Pulmonary artery endothelial cell (primary cell): ENCODE data around the gene CTDSP2. TPM values are rescaled to one million over a fixed set of nuclear protein-coding genes. Genes with fewer than 3 reads are reported as not detected.

ENCODE experiments used
- DNase-seq: peaks from one replicate; pipeline ENCODE4 v3.0.0-alpha.2; 2011; ENCODE audit warnings: low read depth, low spot score
- total RNA-seq: library from RNA; depleted of rRNA; stranded (reverse); fragments of >200 nt; gene quantifications from 2 replicates; pipeline ENCODE4 v1.2.3, GENCODE V29; 2014

The CTDSP2 gene
- total RNA-seq, 1 donor from 2014 or later = 53.2 TPM

GRCh38 chr12:57816001-57816854, 30.3 kb downstream of the CTDSP2 start:
- no peak for DNase-seq

DNA sequence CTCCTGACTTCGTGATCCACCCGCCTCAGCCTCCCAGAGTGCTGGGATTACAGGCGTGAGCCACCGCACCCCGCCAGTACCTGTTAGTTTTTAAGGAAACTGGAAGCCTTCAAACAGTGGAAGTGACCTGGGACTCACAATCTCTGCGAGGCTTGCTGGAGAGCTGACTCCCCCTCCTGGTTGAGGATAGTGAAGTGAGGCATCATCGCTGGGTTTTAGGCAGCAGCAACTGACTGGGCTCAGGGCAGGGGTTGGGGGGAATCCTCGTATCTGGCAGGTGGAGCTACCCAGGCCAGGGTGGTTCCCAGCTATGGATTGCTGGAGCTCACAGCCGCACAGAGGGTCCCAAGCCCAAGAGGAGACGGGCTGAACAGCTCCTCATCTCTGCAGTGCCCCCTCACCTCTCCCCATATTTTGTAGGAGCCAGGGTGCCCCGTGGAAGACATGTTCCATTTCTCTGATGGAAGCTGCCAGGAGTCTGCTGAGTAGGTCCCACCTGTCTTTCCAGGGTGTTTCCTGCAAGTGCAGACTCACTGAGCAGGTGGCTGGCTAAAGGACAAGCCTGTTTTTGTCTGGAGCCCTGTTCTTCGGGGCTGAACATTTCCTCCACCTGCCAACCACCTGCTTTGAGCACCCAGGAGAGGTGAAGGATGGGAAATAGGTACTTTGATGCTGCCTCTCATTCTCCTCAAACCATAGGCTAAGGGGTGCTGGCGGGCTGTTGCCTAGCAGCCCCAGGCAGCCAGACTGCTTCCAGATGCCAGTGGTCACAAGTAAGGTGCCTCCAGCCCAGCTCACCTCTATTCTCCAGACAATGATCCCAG, 31.1 kb downstream of the CTDSP2 start:
- DNase-seq = no peak

GRCh38 chr12:57813971-57814772, 32.4 kb downstream of the CTDSP2 start:
- no peak for DNase-seq

DNA sequence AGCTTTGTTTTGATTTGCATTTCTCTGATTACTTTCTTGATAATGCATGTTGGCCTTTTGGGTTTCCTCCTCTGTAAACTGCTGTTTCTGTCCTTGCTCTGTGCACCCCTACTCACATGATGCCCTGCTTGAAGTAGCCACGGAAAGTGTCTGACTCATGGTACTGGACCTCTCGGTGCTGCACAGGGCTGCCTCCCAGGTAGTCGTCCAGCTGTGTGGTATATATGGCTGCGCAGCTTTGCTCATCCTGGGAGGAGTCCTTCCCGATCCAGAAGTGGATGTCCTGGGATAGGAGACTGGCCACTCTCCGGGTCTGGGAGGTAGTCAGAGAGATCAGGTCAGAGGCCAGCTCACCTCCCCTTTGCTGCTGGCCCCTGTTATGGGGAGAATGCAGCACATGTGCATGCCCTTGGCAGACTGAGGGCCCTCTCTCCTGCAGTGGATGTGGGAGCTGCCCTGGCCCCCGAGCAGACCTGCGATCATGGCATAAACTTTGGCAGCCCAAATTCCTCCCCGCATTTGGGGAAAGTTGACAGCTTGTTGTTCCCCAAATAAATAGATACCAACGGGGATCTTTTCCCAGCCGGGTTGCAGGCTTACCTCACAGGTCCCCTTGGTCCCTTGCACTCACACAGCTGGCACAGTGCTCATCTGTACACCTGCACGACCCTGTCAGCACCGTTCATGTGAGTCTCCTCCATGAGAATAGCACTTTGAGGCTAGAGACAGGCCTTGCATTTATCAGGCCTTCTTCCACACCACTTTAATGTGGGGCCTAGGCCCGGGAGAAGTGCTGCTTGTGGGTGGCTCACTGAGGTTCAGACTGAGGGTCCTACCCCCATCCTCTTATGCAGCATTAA, 33.2 kb downstream of the CTDSP2 start:
- no peak for DNase-seq

DNA sequence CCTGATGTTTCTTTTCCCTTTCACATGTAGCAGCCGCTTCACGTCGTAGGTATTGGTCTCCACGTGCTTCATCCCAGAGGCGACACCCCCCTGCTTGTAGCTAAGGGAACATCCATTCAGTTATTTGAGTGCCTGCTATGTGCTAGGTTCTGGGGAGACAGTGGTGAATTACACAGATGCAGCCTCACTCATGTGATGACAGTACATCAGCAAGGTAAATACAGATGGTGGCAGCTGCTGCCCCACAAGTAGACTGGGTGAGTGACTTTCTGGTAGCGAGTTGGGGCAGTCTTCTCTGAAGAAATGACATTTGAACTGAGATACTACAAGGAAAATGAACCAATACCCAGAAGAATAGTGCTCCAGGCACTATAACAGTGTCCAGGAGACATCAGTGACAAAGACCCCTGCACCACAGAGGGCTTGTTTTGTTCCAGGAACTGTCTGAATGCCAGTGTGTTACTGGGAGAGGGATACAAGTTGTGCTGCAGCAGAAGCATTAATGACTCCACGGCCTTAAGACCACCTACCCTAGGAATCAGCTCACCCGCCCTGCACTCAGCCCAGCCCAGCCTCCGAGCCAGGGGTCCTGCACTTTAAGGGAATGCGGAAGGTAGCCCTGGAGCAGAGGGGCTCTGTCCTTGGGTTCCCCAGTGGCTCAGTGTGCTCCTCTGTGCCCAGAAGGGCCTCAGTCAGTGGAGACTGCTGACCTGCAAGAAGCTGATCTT, 35.3 kb downstream of the CTDSP2 start:
- no peak for DNase-seq

DNA sequence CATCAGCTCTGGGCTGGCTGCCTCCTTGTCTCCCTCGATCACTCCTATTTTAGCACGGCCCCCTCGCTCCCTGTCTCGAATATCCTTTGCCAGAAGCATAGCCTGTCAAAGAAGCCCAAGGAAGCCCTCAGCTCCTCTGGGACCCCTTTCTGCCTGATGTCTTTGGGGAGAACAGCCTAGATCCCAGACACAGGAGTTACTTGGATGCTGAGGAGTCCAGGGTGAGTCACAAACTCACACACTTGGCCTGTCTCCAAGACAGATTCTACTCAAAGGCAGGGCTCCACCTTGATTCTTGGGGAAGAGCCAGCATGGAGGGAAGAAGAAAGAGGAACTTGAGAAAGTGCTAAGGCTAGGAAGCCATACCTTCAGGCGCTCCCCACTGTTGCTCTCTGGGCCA, 36.1 kb downstream of the CTDSP2 start:
- DNase-seq = no peak

- DNase-seq = no peak
These were observed 37.1 kb downstream of the CTDSP2 start for GRCh38 chr12:57809425-57809824.

DNA sequence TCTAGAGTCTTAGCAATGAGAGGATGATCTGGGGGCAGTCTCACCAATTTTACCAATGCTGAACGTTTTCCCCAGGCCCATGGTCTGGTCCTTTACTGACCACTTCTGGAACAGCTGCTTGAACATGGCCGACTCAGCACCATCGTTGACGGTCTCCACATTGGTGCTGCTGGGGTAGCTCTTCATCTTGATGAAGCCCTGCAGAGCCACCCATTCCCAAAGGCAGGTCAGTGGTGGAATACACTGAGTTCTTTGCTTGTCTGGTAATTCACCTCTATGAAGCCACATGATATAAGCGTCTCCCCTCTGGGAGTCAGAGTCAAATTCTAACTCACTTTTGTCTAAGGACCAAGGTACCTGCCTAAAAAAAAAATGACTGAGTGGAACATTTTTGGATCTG, 38.2 kb downstream of the CTDSP2 start:
- DNase-seq = no peak

- no peak for DNase-seq
These were observed 39.2 kb downstream of the CTDSP2 start for GRCh38 chr12:57807285-57807684.

GRCh38 chr12:57806677-57807076, 39.9 kb downstream of the CTDSP2 start:
- no peak for DNase-seq

DNA sequence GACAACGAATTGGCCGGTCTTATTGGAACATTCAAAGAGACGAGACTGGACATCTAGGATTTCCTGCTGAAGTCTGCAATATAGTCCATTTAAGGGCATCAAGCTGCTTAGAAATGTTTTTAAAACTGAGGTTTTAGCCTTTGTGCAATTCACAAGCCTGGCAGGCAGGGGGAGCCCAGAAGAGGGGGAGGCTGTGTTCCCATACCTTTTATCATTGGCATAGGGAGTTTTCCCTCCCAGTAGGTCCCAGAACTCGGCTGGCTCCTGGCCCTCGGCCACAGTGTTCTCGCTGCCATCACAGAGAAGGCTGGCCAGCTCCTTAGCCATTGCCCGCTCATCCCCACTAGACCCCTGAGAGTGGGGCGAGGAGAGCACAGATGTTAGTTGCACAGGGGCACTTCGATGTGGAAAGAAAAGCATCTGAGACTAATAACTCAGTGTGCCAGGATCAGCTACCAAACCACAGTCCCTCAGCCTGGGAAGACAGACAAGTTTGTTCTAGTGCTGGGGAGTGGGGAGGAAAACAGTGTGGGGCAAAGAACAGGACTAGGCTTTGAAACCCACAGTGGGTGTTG, 43.1 kb downstream of the CTDSP2 start:
- DNase-seq = no peak

GRCh38 chr12:57802607-57803006, 43.9 kb downstream of the CTDSP2 start:
- DNase-seq = no peak

DNA sequence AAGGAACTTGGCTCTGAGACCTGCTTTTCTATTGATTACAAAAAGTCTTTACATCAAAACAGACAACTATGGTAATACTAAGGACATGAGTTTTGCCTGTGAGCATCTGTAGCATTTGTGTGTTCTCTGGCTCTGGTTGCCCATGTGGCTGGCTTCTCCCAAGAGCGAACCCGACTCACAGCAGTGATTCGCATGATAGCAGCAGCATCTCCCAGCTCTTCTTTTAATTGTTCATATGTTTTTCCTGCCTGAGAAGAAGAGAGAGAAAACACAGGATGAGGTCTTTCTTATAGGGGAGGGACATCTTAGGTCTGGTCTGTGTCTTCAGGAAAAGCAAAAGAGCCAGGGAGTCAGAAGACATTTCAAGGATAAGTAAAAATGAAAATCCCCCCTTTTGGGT, 45.6 kb downstream of the CTDSP2 start:
- DNase-seq = no peak

DNA sequence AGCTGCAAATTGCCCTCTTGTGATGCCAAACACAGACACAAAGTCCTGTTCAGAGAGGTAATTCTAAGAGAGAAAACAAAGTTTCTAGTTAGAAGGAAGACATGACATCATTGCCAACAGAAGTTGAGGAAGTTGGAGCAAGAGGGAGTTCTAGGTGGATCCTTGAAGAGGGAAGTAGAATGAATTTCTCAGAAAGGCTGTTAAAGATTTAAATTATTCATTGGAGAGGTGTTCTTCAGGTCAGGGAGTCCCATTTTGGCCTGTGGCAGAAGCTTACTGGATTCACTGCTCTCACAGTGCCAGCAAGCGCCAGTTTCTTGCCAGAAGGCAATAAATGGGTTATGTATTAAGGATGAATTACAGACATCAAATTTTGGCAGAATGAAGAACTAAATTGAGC, 48.6 kb downstream of the CTDSP2 start:
- DNase-seq = no peak

- no peak for DNase-seq
These were observed 49.5 kb downstream of the CTDSP2 start for GRCh38 chr12:57796996-57797395.

GRCh38 chr12:57795354-57795753, 51.2 kb downstream of the CTDSP2 start:
- no peak for DNase-seq

DNA sequence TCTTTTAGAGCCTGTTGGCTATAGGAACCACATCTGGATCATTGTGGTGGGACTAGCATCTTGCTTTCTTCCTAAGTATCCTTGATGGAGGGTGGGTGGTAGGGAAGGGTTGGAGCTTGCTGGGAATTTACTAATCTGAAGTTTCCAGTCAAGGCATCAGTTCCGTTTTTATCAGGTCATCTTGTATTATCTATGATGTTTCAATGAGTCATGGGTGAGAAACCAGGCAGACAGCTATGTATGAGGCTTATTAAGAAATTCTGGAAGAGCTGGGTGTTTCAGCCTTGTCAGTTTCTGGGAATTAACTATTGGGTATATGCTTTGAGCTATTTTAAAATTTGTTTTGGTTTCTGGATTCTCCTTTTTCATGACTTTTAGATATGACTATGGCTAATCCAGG, 52.6 kb downstream of the CTDSP2 start:
- DNase-seq = no peak

GRCh38 chr12:57783861-57784260, 62.7 kb downstream of the CTDSP2 start:
- no peak for DNase-seq

GRCh38 chr12:57783466-57783801, 63.1 kb downstream of the CTDSP2 start:
- DNase-seq = no peak
